DMS79 (cell line): ENCODE results near the gene KIFC3.
"Not testable (repeated sequence)": the region's sequence is repeated elsewhere in the genome, so short reads cannot be mapped to it uniquely, and the experiment has no call there.

Experiments used
- DNase-seq: peaks from one replicate; lab custom pipeline; 2025; lab: John Stamatoyannopoulos, UW

The KIFC3 gene

DNA sequence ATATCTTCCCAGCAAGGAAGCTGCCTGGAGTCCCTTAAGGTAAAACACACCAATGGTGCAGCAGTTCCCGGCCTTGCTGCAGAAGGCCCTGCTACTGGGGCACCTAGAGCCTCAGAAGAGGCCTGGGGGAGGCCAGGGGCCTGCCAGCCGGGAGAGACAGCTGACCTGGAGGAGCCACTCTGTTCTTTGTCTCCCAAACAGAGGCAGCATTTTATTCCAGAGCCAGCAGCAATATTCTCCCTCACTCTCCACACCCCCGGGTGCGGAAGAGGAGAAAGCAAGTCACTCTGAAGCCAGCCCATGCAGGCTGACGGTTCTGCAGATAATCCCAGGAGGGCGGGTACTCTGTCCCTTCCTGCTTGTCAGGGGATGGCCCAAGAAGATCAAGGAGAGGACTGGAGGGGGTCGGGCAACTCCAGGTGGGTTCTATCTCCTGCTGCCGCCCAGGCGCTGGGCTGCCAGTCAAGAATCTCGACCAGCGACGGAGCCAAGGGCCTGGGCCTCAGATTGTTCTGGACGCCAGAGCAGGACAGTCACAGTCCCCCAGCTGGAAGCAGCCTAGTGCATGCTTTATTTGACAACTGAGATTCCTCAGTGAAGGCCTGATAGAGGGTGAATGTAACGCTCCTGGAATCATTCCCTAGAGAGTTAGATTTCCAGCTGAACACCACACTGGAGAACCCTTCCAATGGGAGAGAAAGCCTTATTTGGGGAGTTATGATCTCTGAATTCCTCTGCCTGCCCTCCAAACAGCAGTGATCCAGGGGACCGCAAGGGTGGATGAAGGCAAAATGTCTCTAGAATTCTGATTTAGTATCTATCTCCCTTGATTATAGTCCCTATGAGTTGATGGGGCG is 1.1 kb upstream of the KIFC3 start:
- DNase-seq = no peak

DNA sequence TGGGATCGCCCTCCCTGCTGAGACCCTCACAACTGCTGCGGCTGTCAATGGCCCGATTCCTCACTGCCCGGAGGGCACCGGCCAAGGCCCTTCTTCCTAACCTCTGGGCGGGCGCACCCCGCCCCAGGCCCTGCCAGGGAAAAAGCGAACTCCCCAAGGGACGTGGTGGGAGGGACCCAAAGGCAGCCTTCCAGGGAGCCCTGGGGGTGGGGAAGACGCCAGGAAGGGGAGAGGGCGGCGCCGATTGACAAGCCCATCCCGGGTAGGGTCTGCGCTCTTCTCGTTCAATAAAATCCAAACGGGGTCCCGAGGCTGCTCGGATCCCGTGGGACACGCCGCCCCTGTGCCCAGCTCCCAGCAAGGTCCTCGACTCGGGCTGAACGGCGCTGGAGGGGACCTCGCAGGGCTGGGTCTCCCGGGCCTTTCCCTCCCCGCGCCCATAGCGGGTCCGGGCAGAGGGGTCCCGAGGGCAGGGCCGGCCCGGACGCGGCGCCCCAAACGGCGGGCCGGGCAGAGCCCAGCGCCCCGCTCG is 416 bp downstream of the KIFC3 start:
- DNase-seq = no peak

DNA sequence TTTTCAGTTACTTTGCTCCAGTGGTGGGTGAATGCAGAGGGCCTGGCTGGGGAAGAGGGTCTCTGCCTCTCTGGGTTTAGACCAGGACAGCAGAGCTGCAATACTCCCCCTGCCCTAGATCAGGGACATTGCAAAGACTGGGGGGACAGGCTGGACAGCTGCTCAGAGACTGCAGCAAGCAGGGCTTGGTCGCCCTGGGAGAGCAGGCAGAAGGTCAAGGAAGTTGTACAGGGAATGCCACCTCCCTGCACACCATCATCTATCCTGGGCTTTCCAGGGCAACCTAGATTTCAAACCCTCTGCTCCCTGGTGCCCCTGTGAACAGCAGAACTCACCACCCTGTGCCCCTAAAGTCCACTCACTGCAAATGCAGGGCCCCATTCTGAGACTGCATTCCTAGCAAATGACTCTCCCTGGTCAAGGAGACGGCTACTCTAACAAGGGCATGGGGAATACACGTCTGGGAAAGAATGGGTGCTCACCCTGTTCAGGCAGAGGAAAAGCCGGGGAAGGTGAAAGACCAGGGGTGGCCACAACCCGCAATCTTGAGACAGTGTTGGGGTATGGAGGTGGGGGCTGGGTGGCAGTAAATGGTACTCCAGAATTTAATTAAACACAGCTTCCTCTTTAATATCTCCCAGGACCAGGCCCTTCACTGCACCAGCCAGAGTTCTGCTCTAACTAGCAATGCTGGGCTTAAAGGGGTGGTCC is 1.0 kb downstream of the KIFC3 start:
- DNase-seq = no peak

DNA sequence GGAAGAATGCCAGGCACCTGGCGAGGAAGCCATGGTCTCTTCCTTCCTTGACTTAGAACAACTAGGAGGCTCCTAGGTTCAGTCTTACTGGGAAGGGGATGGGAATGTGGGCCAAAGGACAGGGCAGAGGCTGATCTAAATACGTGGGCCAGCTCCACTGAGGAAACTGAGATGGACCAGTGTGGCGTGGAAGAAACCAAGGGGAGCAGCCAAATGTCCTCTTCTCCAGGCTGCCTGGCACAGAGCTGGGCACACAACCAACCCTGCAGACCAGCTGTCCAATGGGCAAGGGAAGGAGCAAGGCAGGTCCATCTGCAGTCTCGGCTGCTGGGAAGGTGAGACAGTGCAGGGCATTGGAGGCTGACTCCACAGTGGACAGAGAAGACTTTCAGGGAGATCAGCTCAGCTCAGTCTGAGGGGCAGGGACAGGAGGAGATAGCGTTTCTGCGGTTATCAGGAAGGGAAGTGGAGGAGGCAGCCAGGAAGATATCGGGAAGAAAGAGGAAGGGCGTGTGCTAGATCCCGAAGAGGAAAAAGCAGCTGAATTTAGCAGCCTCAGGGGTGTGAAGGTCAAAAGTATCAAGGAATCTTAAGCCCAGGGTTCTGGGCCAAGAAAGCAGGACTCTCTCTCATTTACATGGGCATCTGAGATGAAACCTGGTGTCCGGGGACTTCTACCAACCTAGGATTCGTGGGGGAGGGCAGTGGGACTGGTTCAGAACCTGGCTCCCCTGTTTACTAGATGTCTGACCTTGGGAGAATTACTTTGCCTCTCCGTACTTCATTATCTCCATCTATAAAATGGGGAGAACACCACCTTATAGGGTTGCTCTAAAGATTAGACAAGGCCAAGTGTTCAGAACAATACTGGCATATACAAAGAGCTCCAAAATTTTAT is 1.8 kb downstream of the KIFC3 start:
- no peak for DNase-seq

DNA sequence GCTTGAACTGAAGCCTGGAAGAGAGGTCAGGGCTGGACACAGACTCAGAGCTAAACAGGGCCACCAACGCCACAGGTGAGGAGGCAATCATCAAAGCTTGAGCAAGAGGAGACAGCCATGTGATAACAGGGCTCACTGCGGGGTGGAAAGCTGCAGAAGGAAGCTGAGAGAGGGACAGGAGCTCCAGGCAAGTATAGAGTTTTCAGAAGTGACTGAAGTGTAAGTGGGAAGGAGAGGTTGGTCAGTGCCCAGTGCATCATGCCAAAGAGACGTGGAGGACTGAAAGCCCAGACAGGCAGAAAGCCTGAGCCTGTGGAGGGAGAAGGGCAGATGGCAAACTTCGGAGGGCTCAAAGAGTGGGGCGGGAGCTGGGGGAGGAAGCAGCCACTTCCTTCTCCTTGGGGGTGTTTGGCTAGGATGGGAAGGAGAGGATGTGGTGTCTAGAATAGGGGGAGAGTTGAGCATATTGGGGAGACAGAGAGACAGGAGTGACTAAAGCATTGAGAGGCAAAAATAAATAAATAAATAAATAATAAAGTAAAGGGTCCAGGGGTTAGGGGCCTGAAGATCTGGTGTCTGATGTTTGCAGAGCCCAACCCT is 2.6 kb downstream of the KIFC3 start:
- peak; percentile 10 for DNase-seq

DNA sequence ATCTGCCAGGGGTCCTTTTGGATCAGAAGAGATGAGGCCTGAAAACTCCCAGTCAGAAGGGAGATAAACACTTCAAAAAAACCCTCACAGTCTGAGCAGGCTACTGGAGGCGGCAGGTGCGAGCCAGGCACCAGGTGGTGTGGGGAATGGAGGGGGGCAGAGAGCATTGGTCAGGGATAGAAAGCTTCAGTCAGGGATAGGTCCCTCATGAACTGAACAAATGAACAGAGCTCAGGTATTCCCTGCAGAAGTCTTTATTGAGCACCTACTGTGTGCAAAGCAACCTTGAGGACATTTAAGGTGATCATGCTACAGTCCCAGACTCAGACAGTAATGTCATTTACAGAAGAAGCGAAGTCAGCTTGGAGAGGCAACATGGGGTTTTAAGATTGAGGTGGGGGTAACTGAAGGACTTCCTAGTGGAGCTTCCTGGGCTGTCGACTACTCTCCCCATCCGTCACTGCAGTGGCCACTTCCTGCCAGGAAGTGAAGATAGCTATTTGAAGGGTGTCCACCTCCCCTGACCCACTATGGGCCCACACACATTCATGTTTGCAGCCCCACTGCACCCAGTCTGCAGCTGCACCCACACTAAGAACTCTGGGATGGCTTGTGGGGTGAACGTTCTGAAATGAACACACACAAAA is 3.2 kb downstream of the KIFC3 start:
- DNase-seq = peak; percentile 31

DNA sequence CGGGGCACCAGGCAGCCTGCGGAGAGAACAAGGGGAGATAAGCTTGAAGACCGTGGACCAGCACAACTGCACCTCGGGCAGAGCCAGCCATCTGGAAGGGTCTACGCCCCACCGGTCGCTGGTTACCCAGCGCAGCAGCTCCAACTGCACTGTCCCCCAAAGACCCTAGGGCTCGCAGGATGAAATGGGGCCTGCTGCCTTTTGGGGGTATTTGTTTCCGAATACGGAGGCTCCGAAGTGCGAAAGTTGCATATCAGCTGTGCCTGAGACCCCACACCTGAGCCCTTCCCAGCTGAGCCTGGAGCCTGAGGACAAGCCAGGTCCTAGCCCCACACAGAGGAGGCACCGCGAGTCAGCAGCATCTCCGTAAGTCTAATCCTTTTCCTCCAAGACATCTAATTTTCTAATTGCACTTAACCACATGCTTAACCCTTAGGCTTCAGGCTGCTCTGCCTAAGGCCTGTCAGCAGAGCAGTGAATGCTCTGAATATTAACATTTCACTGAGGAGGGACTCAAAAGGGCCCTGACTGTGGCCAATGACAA is 4.0 kb downstream of the KIFC3 start:
- peak; percentile 12 for DNase-seq

DNA sequence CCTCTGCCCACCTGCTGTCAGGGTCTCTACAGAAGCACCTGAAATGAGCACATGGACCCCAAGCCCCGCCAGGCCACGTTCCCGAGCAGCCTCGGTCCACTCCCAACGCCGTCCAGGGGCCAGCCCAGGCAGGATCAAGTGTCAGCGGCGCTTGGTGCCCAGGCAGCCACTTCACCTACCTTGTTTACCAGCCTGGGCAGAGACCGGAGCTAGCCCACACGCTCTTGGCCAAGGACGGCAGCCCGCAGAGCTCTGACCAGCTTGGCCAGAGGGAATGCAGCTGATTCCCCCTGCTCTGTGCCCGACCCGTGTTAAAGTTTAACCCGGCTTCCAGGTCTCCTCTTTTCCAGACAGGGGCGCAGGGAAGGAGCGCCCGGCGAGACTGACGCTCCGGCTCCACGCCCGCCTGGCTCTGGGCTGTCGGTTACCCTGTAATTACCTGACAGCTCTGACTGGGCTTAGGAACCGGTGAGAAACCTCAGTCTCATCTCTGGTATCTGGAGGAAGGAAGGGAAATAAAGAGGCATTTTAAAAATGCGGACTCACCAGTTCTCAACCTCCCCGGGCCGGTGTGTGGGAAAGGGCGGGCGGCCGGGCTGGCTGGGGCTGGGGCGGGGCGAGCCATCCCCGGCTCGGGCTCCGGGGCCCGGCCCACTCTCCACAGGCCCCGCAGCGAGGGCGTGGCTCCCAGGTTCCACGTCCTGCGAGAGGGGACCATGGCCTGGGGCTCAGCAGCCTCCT is 4.6 kb downstream of the KIFC3 start:
- no peak for DNase-seq

DNA sequence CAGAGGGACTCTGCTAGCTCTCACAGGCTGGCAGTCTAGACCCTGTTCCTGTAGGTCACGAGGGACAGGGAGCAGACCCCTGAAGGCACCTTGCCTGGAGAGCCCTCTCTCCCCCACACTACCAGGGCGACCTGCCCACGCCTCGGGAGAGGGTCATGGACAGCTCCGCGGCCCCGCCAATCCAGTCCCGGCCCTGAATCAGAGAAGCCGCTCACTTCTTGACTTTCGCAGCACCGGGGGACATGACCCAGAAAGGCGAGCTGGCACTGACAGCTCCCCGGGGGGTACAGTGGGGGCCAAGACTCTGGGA is 5.1 kb downstream of the KIFC3 start:
- no peak for DNase-seq

DNA sequence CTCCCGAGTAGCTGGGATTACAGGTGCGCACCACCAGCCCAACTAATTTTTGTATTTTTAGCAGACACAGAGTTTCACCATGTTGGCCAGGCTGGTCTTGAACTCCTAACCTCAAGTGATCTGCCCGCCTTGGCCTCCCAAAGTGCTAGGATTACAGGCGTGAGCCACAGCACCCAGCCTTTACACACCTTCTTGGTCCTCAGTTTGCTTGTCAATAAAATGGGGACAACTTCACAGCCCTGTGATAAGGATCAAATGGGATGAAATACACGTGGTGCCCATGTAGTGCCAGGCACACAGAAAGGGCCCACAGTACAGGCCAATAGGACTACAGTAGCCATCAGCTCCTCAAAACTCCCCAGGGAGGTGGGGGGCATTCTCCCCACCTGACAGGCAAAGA is 6.3 kb downstream of the KIFC3 start:
- not testable (repeated sequence) for DNase-seq

DNA sequence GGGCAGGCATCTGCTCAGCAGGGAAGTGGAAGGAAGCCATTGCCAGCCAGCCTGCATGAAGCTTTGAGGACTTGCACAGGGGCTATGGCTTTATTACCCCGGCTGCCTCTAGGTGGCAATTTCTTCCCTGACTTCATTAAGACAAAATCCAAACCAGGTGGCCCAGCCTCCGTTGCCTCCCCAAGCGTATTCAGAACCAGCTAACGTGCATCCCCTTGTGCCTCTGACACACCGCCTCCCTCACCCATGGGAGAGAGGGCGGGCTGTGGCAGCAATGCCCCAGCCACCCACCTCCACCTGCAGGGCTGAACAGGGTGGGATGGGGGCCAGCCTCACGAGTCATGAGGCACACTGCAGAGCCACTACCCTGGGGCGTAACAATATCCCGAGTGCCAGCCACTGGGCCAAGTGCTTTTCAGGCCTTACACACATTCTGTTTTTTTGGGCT is 6.8 kb downstream of the KIFC3 start:
- peak; percentile 8 for DNase-seq

DNA sequence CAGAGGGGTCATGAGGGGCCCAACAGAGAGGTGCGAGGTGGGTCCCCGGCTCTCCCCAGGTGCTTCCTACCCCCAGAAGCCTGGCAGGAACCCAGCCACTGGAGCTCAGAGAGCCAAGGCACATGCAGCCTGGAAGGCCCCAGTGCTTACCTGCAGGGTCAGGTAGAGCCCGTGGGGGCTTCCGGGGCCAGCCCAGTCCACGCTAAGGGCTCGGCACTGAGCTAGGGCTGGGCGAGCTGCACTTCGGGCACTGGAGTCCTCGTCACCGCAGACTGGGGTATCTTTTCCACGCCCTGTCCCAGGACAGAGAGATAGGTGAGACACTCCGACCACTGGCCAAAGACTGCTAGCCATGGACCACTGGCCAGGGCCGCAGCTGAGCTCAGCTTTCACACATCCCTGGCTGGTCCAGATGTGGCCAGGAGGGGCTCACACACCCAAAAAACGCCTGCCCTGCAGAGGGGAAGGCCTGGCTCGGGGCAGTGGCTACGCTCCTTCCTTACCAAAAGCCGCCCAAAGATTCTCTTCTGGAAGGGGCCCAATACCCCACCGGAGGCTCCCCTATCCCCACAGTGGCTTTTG is 7.4 kb downstream of the KIFC3 start:
- DNase-seq = no peak

DNA sequence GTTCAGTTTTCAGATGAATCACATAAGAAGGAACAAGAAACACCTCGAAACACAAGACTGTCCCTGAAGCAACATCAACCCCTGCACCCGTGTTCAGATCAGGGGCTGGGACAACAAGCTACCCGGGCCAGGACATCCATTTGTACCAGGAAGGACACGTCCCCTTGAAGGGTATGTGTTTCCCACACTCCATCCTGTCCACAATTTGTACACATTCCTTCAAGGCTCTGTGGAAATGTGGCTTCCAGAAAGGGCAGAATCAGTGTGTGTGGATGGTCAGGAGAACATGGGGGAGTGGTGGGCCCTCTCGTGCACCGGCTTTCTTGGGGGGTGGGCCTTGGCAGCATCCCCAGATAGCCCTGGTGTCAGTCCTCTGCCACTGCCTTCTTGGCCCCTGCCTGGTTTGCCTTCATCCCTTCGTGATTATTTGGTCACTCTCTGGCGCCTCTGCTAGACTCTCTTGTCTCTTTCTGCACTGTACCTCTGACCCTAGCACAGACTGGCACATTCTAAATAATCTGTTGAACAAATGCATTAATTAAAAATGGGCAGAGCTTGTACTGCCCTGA is 10.3 kb downstream of the KIFC3 start:
- no peak for DNase-seq

DNA sequence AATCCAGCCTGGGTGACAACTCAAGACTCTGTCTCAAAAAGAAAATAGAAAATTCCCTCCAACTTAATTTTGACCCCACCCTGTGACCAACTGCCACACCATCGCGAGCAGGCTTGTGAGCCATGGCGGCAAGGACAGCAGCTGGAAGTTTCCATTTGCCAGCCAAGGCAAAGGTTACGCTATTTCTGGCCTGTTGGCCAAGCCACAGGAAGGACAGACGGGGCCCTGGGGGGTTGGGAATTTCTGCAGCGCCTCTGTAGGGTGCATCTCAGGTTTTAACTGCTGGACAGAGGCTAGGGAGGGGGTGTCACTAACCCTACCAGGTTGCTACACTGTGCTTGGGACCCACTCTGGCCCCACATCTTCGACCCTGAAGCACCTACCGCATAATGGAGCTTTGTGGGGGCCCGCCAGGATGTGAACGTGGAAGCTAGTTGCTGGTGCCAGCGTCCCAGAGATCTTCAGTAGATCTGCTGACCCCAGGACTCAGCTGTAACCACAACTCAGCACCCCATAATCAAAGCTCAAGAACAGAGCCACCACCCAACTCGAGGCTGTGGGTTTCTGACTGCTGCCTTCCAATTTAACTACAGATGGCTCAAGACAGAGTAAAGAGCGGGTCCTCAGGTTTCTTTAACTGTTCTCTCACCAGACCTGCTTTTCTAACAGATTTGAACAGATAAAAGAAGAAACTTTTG is 10.9 kb downstream of the KIFC3 start:
- no peak for DNase-seq

DNA sequence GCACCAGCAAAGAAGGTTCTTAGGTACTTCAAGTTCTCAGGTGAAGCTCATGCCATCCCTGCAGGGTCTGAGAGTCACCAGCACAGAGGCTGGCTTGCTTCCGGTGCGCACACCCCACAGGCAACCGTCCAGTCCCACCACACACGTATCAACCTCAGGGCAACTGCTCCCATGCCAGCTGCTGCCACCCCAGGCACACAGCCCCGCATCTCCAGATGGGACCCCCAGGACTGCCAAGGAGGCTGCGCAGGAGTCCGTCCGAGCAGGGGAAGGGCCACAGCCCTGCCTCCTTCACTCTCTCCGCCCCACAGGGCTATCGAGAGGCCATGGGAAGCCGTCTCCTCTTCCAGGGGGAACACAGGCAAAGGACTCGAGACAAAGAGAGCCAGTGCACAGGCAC is 13.3 kb downstream of the KIFC3 start:
- peak; percentile 29 for DNase-seq

DNA sequence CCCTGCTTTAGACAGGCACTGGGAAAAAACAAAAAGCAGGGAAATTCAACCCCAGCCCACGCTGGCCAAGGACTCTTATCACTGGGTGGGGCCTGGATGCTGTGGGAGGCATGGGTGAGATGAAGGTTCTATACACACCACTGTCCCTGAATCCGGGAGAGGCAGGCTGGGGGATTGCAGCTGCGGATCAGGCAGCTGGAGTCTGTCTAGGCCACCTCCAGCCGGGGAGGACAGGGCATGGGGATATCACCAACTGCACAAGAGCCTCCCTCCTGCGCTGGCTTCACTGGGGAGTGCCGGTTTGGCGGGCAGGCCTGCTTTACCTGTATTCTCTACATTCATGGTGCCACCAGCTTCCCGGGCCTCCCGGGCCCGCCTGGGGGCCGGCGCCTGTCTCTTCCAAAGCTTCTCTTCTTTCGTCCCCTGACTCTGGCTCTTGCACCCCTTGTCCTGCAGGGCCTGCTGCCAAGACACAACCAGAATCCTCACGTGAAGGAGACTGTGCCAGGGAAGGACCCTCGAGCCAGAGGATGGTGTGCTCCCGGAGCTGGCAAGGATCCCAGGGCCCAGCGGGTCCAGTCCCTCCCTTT is 13.9 kb downstream of the KIFC3 start:
- DNase-seq = peak; percentile 56

DNA sequence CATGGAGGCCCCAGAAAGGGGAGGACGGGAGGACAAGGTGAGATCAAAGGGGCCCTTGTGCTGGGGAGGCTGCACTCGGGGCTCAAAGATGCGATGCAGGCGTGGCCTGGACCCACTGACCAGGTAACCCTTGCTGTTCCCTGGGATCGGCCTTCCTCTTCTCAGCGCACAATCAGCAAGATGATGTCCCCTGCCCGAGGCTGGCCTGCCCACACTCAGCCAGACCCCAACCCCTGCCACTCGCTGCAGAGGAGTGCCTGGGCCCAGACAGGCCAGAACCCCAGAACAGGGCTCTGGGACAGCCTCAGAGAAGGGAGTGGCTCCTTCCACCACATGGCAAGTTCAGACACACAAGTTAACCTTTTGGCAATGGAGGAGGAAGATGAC is 14.8 kb downstream of the KIFC3 start:
- DNase-seq = no peak

DNA sequence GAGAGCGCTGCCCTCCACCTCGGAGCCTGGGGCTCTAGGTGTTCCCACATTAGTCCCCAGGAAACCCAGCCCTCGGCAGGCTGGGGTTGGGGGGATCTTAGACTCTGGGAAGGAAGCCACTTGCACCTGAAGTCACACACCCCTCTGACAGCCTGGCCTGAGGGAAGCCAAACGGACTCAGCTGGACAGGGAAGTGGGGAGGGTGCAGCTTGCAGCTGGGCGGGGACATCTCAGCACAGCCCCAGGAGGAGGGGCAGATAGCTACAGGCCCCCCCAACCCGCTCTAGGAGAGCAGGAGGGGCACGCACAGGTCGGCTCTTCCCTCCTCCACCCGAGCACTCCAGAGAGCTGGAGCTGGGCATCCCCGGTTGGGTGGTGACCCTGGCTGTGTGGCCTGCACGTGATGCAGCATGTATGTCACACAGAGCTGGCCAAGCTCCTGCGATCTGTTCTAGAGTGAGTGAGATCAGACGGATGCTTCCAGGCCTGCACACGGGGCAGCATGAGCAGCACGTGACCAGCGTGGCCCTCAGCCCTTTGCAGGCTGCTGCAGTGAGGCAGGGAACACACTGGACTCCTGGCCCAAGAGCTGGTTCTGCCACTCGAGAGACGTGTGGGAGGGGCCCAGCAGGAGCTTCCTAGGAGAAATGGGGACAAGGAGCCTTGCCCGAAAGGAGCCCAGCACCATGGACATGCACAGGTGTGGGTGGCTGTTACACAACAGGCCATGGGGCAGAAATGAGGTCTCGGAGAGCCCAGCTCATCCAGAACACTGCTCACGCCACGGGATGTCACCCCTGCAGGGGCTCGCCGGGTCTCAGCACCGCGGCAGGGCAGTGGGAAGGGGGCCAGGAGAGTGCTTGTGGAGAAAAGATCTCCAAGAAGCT is 15.4 kb downstream of the KIFC3 start:
- DNase-seq = no peak
